Activated naive CD4-positive, alpha-beta T cell treated with anti-CD3 and anti-CD28 coated beads for 36 hours (primary cell): ENCODE measurements around the gene ZNF207. TPM values are rescaled to one million over a fixed set of nuclear protein-coding genes. Genes with fewer than 3 reads are reported as not detected.
"Not testable (repeated sequence)": the region's sequence is repeated elsewhere in the genome, so short reads cannot be mapped to it uniquely, and the experiment has no call there.

ENCODE experiments used
- CTCF ChIA-PET: fragments of 350-600 bp; sonication (Branson Sonifier 250); formaldehyde crosslinking; loops from one replicate; lab custom pipeline; 2021; ENCODE audit warnings: antibody characterized with exemption; lab: Charles Lee
- DNase-seq: peaks from one replicate; pipeline ENCODE4 v3.0.0-alpha.2; 2020
- H3K27ac Mint-ChIP-seq: one replicate; pipeline ENCODE4 v1.8.0; 2021; ENCODE audit warnings: mild to moderate bottlenecking, mixed read lengths
- H3K27me3 Mint-ChIP-seq: one replicate; pipeline ENCODE4 v1.8.0; 2021; ENCODE audit warnings: low read depth, mixed read lengths
- H3K36me3 Mint-ChIP-seq: one replicate; pipeline ENCODE4 v1.8.0; 2021; ENCODE audit warnings: low read depth, mixed read lengths
- H3K4me1 Mint-ChIP-seq: one replicate; pipeline ENCODE4 v1.8.0; 2021; ENCODE audit warnings: low read depth, mixed read lengths
- H3K4me3 Mint-ChIP-seq: one replicate; pipeline ENCODE4 v1.8.0; 2021; ENCODE audit warnings: mild to moderate bottlenecking, moderate library complexity, mixed read lengths
- H3K9me3 Mint-ChIP-seq: one replicate; pipeline ENCODE4 v1.8.0; 2021; ENCODE audit warnings: mixed read lengths
- intact Hi-C: fragments of 100-400 bp; cut with micrococcal nuclease; formaldehyde crosslinking; loops from one replicate; pipeline ENCODE4 v1.15.1; 2023
- total RNA-seq, 2 experiments: library from RNA; stranded (reverse); gene quantifications; one replicate each; pipeline ENCODE4 v1.2.3, GENCODE V29; 2021

The ZNF207 gene
- total RNA-seq, 2 experiments from 2014 or later, result 213 to 230 TPM

GRCh38 chr17:32318071-32318470 is 31.9 kb upstream of the ZNF207 start:
- CTCF ChIA-PET, result interaction anchor here (1.0 to 7.3 kb wide), 5 partner anchors 10 to 147 kb away, joined by 3 to 72 read pairs (median 4); no protein-coding TSS in a partner anchor
- Mint-ChIP-seq H3K27ac (no peak overlapping the region), H3K9me3 (no peaks in the 10 kb centered on the region), H3K27me3 (peaks cover 6% of the 10 kb centered on the region), H3K4me1 (peaks cover 3% of the 10 kb centered on the region), H3K36me3 (no peaks in the 10 kb centered on the region), H3K4me3 (no peak overlapping the region)
- no peak for DNase-seq
- intact Hi-C loops, result no loop called here

- H3K36me3 Mint-ChIP-seq, result no peaks in the 10 kb centered on the region
- peak overlapping the region; percentile 61 for H3K4me3 Mint-ChIP-seq
- H3K27ac Mint-ChIP-seq, result no peak overlapping the region
- peaks cover 17% of the 10 kb centered on the region for H3K4me1 Mint-ChIP-seq
- peaks cover 6% of the 10 kb centered on the region for H3K27me3 Mint-ChIP-seq
- peak; percentile 87 for DNase-seq
- CTCF ChIA-PET, result interaction anchor here (0.6 to 7.3 kb wide), 16 partner anchors 8 to 311 kb away, joined by 3 to 72 read pairs (median 4); no protein-coding TSS in a partner anchor
- no peaks in the 10 kb centered on the region for H3K9me3 Mint-ChIP-seq
- intact Hi-C loops, result loop anchor here (1.0 kb wide), 2 partner anchors 66 to 116 kb away; no protein-coding TSS in a partner anchor
Observed at GRCh38 chr17:32319548-32319905, 30.4 kb upstream of the ZNF207 start.

- H3K4me3 Mint-ChIP-seq, H3K27me3 Mint-ChIP-seq: not testable (repeated sequence)
- H3K4me1 Mint-ChIP-seq, result peaks cover 17% of the 10 kb centered on the region
Observed at GRCh38 chr17:32320080-32320479, 29.9 kb upstream of the ZNF207 start.

GRCh38 chr17:32320847-32321246 is 29.1 kb upstream of the ZNF207 start:
- Mint-ChIP-seq H3K4me1 (peaks cover 17% of the 10 kb centered on the region), H3K27me3 (peaks cover 3% of the 10 kb centered on the region), H3K9me3 (no peaks in the 10 kb centered on the region), H3K4me3 (no peak overlapping the region), H3K36me3 (no peaks in the 10 kb centered on the region), H3K27ac (no peak overlapping the region)
- CTCF ChIA-PET, result interaction anchor here (0.6 to 7.3 kb wide), 8 partner anchors 10 to 267 kb away, joined by 3 to 72 read pairs (median 3); no protein-coding TSS in a partner anchor
- intact Hi-C loops, result no loop called here
- DNase-seq, result no peak

More at GRCh38 chr17:32320080-32320479, 29.9 kb upstream of the ZNF207 start:
- H3K27ac Mint-ChIP-seq, intact Hi-C loops, H3K9me3 Mint-ChIP-seq, H3K36me3 Mint-ChIP-seq, DNase-seq: not testable (repeated sequence)
- CTCF ChIA-PET, result interaction anchor here (0.6 to 7.3 kb wide), 17 partner anchors 8 to 311 kb away, joined by 3 to 72 read pairs (median 4); no protein-coding TSS in a partner anchor

- Mint-ChIP-seq H3K4me3 (no peak overlapping the region), H3K27ac (no peak overlapping the region), H3K9me3 (no peaks in the 10 kb centered on the region), H3K27me3 (no peaks in the 10 kb centered on the region), H3K4me1 (peaks cover 17% of the 10 kb centered on the region), H3K36me3 (no peaks in the 10 kb centered on the region)
- intact Hi-C loops, result no loop called here
- CTCF ChIA-PET, result interaction anchor here (0.6 to 1.9 kb wide), 4 partner anchors 11 to 95 kb away, joined by 3 to 5 read pairs (median 4); no protein-coding TSS in a partner anchor
- DNase-seq, result no peak
Observed at GRCh38 chr17:32323046-32323445, 26.9 kb upstream of the ZNF207 start.

- DNase-seq, result peak; percentile 40
- Mint-ChIP-seq H3K36me3 (no peaks in the 10 kb centered on the region), H3K9me3 (no peaks in the 10 kb centered on the region), H3K4me1 (peaks cover 15% of the 10 kb centered on the region), H3K27ac (no peak overlapping the region), H3K27me3 (no peaks in the 10 kb centered on the region), H3K4me3 (no peak overlapping the region)
- CTCF ChIA-PET, result interaction anchor here (0.8 to 1.9 kb wide), 3 partner anchors 11 to 28 kb away, joined by 3 to 5 read pairs (median 4); no protein-coding TSS in a partner anchor
- intact Hi-C loops, result no loop called here
Observed at GRCh38 chr17:32323811-32324491, 26.0 kb upstream of the ZNF207 start.

GRCh38 chr17:32327911-32328310 is 22.0 kb upstream of the ZNF207 start:
- Mint-ChIP-seq H3K4me1 (peaks cover 36% of the 10 kb centered on the region), H3K36me3 (peaks cover 8% of the 10 kb centered on the region), H3K4me3 (no peak overlapping the region), H3K27ac (no peak overlapping the region), H3K9me3 (no peaks in the 10 kb centered on the region), H3K27me3 (no peaks in the 10 kb centered on the region)
- DNase-seq, result no peak
- intact Hi-C loops, result no loop called here
- CTCF ChIA-PET, result interaction anchor here (1.2 to 2.7 kb wide), 3 partner anchors 8 to 12 kb away, joined by 3 to 7 read pairs (median 7); no protein-coding TSS in a partner anchor

GRCh38 chr17:32330147-32330546 is 19.8 kb upstream of the ZNF207 start:
- Mint-ChIP-seq H3K27ac (no peak overlapping the region), H3K4me1 (peaks cover 21% of the 10 kb centered on the region), H3K36me3 (peaks cover 17% of the 10 kb centered on the region), H3K9me3 (no peaks in the 10 kb centered on the region), H3K4me3 (no peak overlapping the region), H3K27me3 (no peaks in the 10 kb centered on the region)
- intact Hi-C loops, result no loop called here
- CTCF ChIA-PET, result interaction anchor here (1.9 kb wide), 1 partner anchor 10 kb away, joined by 7 read pairs; no protein-coding TSS in a partner anchor
- DNase-seq, result no peak

- Mint-ChIP-seq H3K27me3 (no peaks in the 10 kb centered on the region), H3K36me3 (peaks cover 17% of the 10 kb centered on the region), H3K9me3 (no peaks in the 10 kb centered on the region), H3K27ac (no peak overlapping the region), H3K4me1 (peaks cover 21% of the 10 kb centered on the region), H3K4me3 (no peak overlapping the region)
- CTCF ChIA-PET, result interaction anchor here (0.6 to 1.9 kb wide), 2 partner anchors 11 to 84 kb away, joined by 4 to 7 read pairs; no protein-coding TSS in a partner anchor
- DNase-seq, result no peak
- intact Hi-C loops, result no loop called here
Observed at GRCh38 chr17:32331243-32332040, 18.5 kb upstream of the ZNF207 start.

GRCh38 chr17:32333187-32333586 is 16.8 kb upstream of the ZNF207 start:
- DNase-seq, result no peak
- intact Hi-C loops, result no loop called here
- no peaks in the 10 kb centered on the region for H3K9me3 Mint-ChIP-seq
- H3K4me1 Mint-ChIP-seq, result peaks cover 21% of the 10 kb centered on the region
- peaks cover 17% of the 10 kb centered on the region for H3K36me3 Mint-ChIP-seq
- H3K27ac Mint-ChIP-seq, result no peak overlapping the region
- H3K4me3 Mint-ChIP-seq, result no peak overlapping the region
- CTCF ChIA-PET, result interaction anchor here (1.6 kb wide), 1 partner anchor 14 kb away, joined by 6 read pairs; no protein-coding TSS in a partner anchor
- no peaks in the 10 kb centered on the region for H3K27me3 Mint-ChIP-seq

GRCh38 chr17:32335046-32335445 is 14.9 kb upstream of the ZNF207 start:
- Mint-ChIP-seq H3K27me3 (no peaks in the 10 kb centered on the region), H3K27ac (no peak overlapping the region), H3K9me3 (no peaks in the 10 kb centered on the region), H3K36me3 (peaks cover 23% of the 10 kb centered on the region), H3K4me3 (no peak overlapping the region), H3K4me1 (peaks cover 20% of the 10 kb centered on the region)
- intact Hi-C loops, result no loop called here
- CTCF ChIA-PET, result interaction anchor here (0.9 to 2.0 kb wide), 3 partner anchors 11 to 109 kb away, joined by 3 to 5 read pairs (median 3); partner anchors contain the start of gene PSMD11
- no peak for DNase-seq

- Mint-ChIP-seq H3K9me3 (no peaks in the 10 kb centered on the region), H3K27ac (no peak overlapping the region), H3K27me3 (no peaks in the 10 kb centered on the region), H3K4me3 (no peak overlapping the region), H3K4me1 (peaks cover 14% of the 10 kb centered on the region), H3K36me3 (peaks cover 24% of the 10 kb centered on the region)
- intact Hi-C loops, result no loop called here
- no peak for DNase-seq
- CTCF ChIA-PET, result interaction anchor here (0.8 to 2.0 kb wide), 3 partner anchors 15 to 108 kb away, joined by 3 to 5 read pairs (median 5); partner anchors contain the start of gene PSMD11
Observed at GRCh38 chr17:32335687-32336086, 14.3 kb upstream of the ZNF207 start.
